Cardiac septum (tissue), 1 donor: ENCODE measurements around the gene LRRC51. TPM values are rescaled to one million over a fixed set of nuclear protein-coding genes. Genes with fewer than 3 reads are reported as not detected.

ENCODE experiments used
- DNase-seq: peaks from one replicate; pipeline ENCODE4 v3.0.0-alpha.2; 2020; ENCODE audit warnings: low spot score
- intact Hi-C: fragments of 100-400 bp; cut with DNase I; formaldehyde crosslinking; loops from one replicate; pipeline ENCODE4 v1.14.0; 2022
- long read RNA-seq: library from polyadenylated mRNA; unstranded; transcript quantifications from one replicate; pipeline ENCODE4 v2.0.0, GENCODE V29; 2021
- total RNA-seq: library from RNA; stranded (reverse); fragmentation: NEBNext Ultra II Directional; extraction: Animal tissue kit (Norgen Biotek cat#: 25700); gene quantifications from one replicate; pipeline ENCODE4 v1.2.1, GENCODE V29; 2021
- donor health status: DM: no; HTN: no; CAD: no.

The LRRC51 gene
- total RNA-seq, result 4.2 TPM
- long read RNA-seq, partial matches to known transcripts, result 1 of 2 reads
- long read RNA-seq, other reads (novel, unspliced or antisense), result 0 of 2 reads

GRCh38 chr11:72080326-72081183 is at the start of gene LRRC51, which contains the start of gene NUMA1:
LRRC51 (plus strand) TSS chr11:72080850; CDS start chr11:72089084, 8,234 bp downstream.
NUMA1 (minus strand) TSS chr11:72080542; CDS start chr11:72035943, 44,599 bp downstream.
- peak; percentile 100 for DNase-seq
- intact Hi-C loops, result loop anchor here (1.0 to 2.0 kb wide), 2 partner anchors 32 to 39 kb away; partner anchors contain the start of gene ANAPC15

- intact Hi-C loops, result no loop called here
- DNase-seq, result no peak
Measured at GRCh38 chr11:72036687-72037086, 44.0 kb upstream of the LRRC51 start.

- intact Hi-C loops, result no loop called here
Measured at GRCh38 chr11:72037554-72038311, 42.9 kb upstream of the LRRC51 start.

GRCh38 chr11:72038491-72038890 is 42.2 kb upstream of the LRRC51 start:
- DNase-seq, result peak; percentile 78
- intact Hi-C loops, result no loop called here

More at GRCh38 chr11:72037554-72038311, 42.9 kb upstream of the LRRC51 start:
- no peak for DNase-seq

- DNase-seq, result no peak
- intact Hi-C loops, result no loop called here
Measured at GRCh38 chr11:72039031-72039855, 41.4 kb upstream of the LRRC51 start.

- intact Hi-C loops, result loop anchor here (2.0 to 5.0 kb wide), 4 partner anchors 27 to 182 kb away; partner anchors contain the start of genes ANAPC15, INPPL1 and LAMTOR1
- DNase-seq, result no peak
Measured at GRCh38 chr11:72039856-72040401, 40.7 kb upstream of the LRRC51 start.

- peak; percentile 95 for DNase-seq
- intact Hi-C loops, result loop anchor here (1.0 to 5.0 kb wide), 6 partner anchors 26 to 182 kb away; partner anchors contain the start of genes ANAPC15, INPPL1, LAMTOR1 and LRRC51
Measured at GRCh38 chr11:72040491-72041363, 39.9 kb upstream of the LRRC51 start.

- intact Hi-C loops, result loop anchor here (1.0 to 5.0 kb wide), 6 partner anchors 25 to 181 kb away; partner anchors contain the start of genes ANAPC15, INPPL1, LAMTOR1 and LRRC51
- DNase-seq, result peak; percentile 88
Measured at GRCh38 chr11:72041364-72042063, 39.1 kb upstream of the LRRC51 start.

GRCh38 chr11:72042064-72042745 is 38.4 kb upstream of the LRRC51 start:
- DNase-seq, result no peak
- intact Hi-C loops, result loop anchor here (5.0 kb wide), 1 partner anchor 180 kb away; the partner anchor contains the start of gene INPPL1

- intact Hi-C loops, result no loop called here
- DNase-seq, result no peak
Measured at GRCh38 chr11:72045849-72046248, 34.8 kb upstream of the LRRC51 start.

GRCh38 chr11:72048766-72049460 is 31.7 kb upstream of the LRRC51 start:
- intact Hi-C loops, result no loop called here
- no peak for DNase-seq

- DNase-seq, result no peak
- intact Hi-C loops, result no loop called here
Measured at GRCh38 chr11:72058416-72059034, 22.1 kb upstream of the LRRC51 start.

GRCh38 chr11:72061739-72062396 is 18.8 kb upstream of the LRRC51 start:
- DNase-seq, result no peak
- intact Hi-C loops, result no loop called here

- no peak for DNase-seq
- intact Hi-C loops, result loop anchor here (2.0 kb wide), 1 partner anchor 26 kb away; no protein-coding TSS in a partner anchor
Measured at GRCh38 chr11:72066855-72067254, 13.8 kb upstream of the LRRC51 start.

- intact Hi-C loops, result loop anchor here (2.0 kb wide), 1 partner anchor 26 kb away; no protein-coding TSS in a partner anchor
- no peak for DNase-seq
Measured at GRCh38 chr11:72067266-72067665, 13.4 kb upstream of the LRRC51 start.
